GM21515 (cell line): ENCODE measurements around the gene STEAP4.
"Not testable (repeated sequence)": the region's sequence is repeated elsewhere in the genome, so short reads cannot be mapped to it uniquely, and the experiment has no call there.

Source experiments
- ATAC-seq: cut with Tn5 transposase; IDR thresholded peaks from one replicate; pipeline ENCODE4 v1.9.1; 2021; ENCODE audit not compliant: unreplicated experiment

STEAP4 gene

DNA sequence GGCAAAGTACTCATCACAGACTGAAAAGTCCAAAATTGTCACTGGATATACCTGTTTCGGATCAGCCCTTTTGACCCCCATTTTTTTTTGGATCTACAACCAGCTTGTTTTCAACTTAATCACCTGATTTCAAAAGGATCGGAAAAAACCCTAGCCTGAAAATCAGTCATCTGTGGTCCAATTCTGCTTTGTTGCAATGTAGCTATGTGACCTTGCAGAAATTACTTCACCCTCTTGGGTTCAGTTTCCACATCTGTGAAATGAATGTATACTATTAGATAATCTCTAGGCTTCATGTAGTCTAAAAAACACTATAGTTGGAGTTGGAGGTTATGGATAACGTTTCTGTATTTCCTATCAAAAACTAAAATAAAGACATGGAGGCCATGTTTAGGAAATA lies 37.1 kb downstream of the STEAP4 start:
- ATAC-seq = no peak

DNA sequence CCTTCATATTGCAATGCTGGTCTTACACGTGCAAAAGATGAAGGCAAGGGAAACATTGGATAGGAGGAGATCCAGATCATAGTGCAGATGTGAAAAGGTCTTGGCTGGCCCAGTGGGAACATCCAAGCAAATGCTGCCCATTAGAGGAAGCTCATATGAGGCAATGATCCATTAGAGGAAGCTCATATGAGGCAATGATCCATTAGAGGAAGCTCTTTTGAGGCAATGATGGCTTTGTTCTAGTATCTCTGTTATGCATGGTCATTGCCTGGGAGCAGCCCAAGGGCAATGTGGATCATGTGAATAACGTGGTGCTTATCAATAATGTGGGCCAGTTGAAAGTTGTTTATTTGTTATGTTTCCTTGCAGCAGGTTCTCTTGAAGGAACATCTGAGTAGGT lies 37.8 kb downstream of the STEAP4 start:
- ATAC-seq = no peak

DNA sequence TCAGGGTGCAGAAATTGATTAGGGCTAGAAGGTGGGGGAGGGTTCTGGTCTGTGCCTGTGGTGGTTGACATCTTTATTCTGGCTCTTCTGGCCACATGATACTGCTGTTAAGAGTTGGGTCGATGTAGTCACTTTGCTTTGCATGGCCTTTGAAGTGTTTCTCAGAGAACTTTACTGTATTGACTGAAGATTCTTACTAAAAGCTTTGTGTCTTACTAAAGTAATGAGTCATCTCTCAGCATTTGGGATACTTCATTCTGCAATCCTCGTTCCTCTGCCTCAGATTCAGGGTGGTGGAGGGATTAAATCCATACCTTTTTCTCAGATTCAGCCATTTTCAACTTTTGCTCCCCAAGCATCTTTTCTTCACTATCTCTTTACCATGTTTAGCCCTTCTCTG lies 38.6 kb downstream of the STEAP4 start:
- no peak for ATAC-seq

DNA sequence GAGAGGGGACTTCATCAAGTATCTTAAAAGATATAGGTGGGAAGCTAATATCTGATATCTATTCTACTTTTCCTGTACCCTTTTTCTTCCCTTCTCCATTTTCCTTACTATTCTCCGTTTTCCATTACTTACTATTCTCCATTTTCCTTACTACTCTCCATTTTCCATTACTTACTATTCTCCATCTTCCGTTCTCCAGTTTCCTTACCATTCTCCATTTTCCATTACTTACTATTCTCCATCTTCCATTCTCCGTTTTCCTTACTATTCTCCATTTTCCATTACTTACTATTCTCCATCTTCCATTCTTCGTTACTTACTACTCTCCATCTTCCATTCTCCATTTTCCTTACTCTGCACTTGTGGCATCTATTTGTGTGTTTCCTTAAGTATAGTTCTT lies 39.3 kb downstream of the STEAP4 start:
- ATAC-seq = no peak

DNA sequence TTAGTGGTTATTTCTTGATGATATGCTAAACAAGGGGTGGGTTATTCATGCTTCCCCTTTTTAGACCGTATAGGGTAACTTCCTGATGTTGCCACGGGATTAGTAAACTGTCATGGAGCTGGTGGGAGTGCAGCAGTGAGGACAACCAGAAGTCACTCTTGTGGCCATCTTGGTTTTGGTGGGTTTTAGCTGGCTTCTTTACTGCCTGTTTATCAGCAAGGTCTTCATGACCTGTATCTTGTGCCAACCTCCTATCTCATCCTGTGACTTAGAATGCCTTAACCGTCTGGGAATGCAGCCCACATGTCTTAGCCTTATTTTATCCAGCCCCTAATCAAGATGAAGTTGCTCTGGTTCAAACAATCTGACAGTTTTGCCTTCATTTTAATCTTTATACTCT lies 41.7 kb downstream of the STEAP4 start:
- not testable (repeated sequence) for ATAC-seq

DNA sequence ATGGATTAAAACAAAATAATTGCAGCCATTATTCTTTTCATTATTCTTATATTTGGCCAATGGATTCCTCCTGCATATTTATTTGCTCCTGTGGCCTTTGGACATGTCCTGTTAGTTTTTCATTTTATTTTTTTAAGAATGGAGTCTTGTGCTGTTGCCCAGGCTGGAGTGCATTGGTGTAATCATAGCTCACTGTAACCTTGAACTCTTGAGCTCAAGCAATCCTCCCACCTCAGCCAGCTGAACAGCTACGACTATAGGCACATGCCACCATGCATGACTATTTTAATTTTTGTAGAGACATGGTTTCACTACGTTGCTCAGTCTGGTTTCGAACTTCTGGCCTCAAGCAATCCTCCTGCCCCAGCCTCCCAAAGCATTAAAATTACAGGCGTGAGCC lies 44.1 kb downstream of the STEAP4 start:
- ATAC-seq = no peak

DNA sequence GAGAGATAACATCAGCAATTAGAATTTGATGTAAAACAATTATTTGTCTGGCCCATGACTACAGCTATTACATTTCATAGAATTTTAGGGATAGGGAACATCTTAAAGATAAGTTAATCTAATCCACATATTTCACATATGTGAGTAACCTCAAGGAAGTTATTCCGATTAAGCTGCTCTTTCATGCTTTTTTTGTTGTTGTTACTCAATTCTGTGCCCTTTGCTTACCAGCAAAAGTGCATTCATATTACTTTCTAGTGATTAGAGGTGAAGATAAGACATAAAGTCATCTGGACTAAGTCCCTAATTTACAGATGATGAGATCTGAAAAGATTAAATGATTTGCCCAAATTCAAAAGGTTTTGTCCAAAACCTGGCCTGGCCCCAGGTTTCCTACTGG lies 46.0 kb downstream of the STEAP4 start:
- no peak for ATAC-seq

DNA sequence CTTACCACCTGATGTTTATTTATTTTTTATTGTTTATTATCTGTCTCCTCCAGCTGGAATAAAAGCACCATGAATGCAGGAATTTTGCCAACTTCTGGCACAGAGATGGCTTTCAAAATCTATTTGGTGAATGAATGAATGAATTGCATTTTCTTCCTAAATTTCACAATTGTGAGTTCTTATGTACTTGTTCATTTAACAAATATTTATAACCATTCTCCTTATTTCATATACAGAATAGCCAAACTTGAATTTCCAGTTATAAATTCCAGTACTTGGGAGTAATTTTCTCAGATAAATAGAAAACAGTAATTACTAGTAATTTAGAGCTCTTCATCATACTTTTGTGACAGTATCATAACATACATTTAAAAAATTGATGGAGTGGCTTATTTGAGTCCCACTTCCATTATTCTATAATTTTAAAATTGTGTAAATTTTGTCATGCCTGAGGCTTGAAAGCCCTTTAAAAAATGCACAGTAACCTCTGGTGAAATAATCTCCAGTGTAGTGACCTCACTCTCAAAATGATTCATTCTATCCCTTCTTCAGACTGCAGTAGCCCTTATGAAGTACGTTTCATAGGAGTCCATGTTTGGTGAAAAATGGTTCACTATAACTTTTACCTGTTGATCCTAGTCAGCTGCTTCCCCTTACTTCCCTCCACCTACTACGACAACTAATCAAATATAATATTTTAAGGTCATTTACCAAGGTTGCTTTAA lies 46.9 kb downstream of the STEAP4 start:
- no peak for ATAC-seq

DNA sequence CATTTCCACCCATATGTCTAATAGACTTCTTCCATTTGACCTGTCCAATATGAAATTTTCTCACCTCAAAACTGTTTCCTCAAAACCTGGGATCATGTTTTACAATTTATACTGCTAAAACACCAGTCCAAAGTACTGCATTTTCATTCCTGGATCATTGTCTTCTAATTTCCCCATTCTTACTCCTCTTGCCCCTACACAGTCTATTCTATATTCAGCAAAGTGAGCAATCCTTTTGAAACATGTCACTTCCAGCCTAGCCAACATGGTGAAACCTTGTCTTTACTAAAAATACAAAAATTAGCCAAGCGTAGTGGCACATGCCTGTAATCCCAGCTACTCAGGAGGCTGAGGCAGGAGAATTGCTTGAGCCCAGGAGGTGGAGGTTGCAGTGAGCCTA lies 48.4 kb downstream of the STEAP4 start:
- ATAC-seq = not testable (repeated sequence)

DNA sequence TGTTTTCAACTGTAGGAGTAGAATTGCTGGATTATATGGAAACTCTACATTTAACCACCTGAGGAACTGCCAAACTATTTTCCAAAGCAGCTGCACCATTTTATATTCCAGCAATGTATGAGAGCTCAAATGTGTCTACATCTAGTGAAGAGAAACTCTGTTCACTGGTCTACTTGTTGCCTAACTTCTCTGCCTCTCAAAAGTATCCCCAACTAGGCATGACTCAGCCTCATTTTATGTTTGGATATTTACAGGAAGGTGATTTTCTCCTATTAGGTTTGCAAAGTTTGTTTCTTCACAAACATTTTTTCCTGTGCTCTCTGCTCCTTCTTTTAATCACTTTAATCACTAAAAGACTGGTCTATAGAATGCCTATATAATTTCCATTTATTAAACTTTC lies 49.8 kb downstream of the STEAP4 start:
- ATAC-seq = no peak

DNA sequence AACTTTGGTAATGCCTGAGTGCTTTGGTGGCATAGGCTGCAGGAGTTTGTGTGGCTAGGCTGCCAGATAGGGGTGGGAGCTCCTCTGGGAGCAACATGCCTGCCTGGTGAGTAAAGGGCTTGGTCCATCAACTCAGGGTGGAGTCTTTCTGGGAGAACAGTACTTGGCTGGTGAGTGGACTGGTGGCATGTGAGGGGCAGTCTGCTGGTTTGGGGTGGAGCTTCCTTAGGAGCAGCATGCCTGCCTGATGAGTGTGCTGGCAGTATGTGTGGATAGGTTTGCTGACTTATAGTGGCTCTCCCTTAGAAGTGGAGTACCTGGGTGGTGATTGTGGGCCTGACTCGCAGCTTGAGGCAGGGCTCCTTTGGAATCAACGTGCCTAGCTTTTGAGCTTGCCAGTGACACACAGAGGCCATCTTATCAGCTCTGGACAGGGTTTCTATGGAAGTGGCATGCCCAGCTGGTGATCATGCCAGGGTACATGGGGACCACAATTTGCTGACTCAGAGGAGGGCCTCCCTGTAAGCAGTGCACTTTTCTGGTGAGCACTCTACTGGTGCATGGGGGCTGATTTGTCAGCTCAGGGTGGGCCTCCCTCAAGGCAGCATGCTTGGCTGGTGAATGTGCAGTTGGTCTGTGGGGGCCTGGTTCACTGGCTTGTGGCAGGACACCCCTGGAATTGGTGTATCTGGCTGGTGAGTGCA lies 51.8 kb downstream of the STEAP4 start:
- ATAC-seq = no peak

DNA sequence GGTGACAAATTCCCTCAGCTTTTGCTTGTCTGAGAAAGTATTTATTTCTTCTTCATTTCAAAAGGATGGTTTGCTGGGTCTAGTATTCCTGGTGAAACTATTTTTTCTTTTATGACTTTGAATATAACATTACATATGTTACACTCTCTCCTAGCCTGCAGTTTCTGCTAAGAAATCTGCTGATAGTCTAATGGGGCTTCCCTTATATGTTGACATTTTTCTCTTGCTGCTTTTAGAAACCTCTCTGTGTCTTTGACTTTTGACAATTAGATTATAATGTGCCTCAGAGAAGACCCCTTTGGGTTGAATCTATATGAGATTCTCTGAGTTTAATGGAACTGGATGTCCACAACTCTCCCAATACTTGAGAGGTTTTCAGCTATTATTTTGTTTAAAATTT lies 53.1 kb downstream of the STEAP4 start:
- ATAC-seq = no peak

DNA sequence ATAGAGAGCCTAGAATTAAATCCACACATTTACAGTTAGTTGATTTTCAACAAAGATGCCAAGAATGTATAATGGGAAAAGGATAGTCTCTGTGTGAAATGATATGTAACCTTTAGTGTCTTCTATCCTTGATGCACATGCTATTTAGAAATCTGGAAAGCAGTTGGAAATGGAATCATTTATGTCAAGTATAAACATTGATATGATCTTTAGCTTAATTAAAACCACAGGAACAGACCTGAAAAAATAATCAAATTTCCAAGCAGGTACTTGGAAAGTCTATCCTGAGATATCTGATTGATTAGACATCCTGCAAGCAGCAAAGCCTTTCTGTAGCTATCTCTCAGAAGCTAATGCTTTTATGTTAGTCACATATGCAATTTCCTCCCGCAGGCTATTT lies 62.4 kb downstream of the STEAP4 start:
- no peak for ATAC-seq

DNA sequence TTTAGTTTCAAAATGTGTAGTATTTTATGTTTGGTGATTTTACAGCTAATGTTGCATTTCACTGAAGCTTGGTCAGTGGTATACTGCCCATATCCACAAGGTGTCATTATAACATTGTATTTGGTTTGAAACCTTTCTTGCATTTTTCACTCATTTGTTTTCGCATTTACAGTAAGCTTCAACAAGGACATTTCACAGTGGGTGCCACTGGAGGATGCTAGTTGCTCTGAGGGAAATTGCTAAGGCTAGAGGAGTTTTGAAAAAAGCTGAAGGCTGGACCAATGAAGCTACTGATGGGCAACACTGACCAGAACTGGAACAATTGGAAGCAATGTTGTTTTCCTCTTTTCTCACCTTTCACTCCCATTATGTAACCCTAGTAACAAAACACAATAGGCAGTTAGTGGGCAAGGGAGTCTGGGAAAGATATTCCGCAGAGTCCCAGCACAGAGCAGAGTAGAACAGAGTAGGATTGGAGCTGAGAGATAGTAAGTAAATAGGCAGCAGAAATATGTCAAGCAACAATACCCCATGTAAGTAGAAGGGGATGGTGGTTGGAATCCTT lies 63.3 kb downstream of the STEAP4 start:
- ATAC-seq = peak; percentile 69

DNA sequence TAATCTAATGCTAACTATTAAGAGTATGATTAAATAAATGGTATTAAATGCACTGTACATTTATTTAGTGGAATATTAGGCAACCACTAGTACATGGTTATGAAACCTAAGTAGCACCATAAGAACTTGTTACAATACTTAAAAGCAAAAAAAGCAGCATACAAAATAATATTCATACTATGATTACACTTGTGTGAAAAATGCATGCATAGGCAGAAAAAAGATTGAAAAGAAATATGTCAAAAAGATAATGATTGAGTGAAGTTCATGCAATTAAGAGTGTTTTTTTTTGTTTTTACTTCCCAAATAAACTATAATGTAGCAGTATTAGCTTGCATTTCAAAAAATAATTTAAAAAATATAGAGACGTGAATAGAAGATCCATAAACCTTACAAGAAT lies 66.8 kb downstream of the STEAP4 start:
- ATAC-seq = no peak

DNA sequence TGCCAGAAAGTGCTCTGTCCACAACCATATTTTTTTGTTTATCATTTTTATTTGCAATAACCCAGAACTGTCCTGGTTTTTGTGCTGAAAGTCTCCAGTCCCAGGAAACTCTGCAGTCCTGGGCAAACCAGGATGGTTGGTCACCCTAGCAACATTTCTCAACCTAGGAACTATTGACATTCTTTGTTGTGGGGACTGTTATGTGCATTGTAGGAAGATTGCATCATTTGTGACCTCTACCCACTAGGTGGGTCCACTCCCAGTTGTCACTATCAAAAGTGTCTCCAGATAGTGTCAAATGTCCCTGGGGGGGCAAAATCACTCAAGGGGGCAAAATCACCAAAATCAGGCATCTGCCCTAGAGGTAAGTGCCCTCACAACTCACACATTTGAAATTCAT lies 72.9 kb downstream of the STEAP4 start:
- ATAC-seq = no peak

DNA sequence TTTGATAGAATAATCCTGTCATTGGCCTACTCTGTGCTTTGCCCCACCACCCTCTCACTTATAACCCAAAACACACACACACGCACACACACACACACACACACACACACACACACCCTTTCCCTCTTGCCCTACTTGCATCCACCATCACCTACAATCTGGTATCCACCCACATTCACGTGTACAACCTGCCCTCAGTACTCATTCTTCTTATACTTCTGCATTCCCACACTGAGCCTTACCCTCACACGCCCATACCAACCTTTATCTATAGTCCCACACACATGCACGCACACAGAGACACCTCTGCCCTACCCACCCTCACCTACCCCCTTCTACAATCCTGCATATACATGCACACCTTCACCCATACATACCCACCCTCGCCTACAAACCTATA lies 76.0 kb downstream of the STEAP4 start:
- no peak for ATAC-seq

DNA sequence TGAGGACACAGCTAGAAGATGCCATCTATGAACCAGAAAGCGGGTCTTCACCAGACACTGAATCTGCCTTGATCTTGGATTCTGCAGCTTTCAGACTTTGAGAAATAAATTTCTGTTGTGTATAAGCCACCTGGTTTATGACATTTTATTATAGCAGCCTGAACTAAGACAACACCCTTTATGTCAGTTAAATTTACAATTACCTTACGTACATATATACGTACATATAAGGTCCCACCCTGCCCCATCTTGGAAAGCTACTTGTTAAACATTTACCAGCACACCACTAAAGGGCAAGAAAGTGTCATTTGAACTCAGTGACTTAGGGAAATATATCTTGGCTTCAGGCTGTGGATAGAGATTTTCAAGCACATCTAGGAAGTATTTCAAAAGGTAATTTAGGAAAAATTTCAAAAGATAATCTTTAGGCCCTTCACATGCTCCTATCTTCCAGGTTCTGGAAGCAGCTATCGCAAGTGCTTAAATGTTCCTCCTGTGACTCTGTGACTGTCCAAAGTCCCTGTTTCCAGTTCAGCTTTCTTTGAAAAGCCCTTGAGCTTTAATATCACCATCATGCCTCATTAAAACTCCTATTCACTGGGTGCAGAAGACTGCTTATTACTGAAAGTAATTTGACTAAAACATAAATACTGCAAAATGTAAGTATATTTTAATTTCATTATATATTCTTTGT lies 77.2 kb downstream of the STEAP4 start:
- ATAC-seq = no peak

DNA sequence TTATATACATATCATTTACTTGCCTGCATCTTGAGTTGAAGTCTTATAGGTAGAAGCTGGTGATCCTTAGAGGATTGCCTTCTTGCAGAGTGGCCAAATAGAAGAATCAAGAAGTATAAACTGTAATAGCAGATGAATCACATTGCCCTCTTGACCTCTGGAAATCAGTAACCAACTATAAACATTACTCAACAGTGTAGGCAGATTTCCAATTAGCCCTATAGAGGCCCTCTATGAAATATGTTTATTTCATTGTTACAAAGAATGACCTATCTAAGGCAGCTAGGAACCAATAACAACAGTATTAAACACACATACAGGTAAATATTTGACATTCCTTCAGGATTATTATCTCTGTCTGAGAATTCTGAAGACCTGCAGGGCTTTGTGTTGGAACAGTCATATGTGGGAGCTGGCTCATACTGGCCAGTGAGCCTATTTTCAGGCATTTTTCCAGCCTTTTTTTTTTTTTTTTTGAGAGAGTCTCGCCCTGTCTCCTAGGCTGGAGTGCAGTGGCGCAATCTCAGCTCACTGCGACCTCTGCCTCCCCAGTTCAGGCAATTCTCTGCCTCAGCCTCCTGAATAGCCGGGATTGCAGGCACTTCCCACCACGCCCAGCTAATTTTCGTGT lies 79.7 kb downstream of the STEAP4 start:
- no peak for ATAC-seq

DNA sequence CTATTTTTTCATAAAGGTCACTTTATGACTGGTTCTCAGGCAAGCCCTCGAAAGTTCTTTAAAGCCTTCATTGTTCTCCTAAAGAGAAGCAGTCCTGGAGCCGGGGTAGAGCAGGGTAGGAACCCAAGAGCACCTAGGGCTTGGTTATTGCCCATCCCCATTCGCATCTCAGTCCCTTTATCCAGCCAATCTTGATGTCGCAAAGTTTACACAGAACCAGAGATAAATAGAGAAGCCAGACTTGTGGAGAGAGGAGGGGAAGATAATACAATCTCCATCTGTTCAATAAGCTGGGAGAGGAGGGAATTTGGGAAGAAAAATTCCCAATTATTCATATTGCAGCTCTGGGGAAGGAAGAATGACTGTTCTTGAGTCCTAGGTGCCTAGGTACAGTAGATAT lies 80.5 kb downstream of the STEAP4 start:
- ATAC-seq = no peak

DNA sequence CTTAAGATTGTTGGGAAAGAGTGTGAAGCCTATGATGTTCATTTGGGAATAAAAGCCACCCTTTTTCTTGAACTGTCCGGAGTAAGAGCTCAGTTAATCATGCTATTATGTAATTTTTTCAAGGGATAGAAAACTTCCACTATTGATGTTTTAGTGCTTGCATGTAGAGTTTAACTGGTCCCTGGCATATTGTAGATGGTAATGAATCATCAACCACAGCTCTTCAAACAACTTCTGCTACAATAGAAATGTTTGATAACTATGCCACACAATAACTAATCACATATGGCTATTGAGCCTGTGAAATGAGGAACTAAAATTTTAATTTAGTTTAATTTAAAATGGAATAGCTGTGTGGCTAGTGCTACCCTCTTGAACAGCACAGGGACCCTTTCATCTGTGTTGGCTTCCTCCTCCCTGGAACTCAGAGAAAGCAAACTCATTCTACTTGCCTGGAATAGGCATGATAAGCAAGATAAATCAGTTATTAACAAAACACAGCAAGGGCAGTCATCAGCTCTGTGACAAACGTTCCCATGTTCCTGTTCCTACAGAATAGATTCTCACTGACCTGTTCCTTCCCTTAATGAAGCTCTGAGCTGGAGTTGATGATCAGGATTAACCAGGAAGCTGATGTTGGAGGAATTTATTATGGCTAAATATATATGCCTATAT lies 82.0 kb downstream of the STEAP4 start:
- no peak for ATAC-seq
